HG03025 (cell line): ENCODE measurements around the gene USP34.

Experiments
- ATAC-seq: cut with Tn5 transposase; IDR thresholded peaks from one replicate; pipeline ENCODE4 v1.9.1; 2021; ENCODE audit warnings: mild to moderate bottlenecking, moderate library complexity; ENCODE audit not compliant: unreplicated experiment, low FRiP score

Gene USP34

DNA sequence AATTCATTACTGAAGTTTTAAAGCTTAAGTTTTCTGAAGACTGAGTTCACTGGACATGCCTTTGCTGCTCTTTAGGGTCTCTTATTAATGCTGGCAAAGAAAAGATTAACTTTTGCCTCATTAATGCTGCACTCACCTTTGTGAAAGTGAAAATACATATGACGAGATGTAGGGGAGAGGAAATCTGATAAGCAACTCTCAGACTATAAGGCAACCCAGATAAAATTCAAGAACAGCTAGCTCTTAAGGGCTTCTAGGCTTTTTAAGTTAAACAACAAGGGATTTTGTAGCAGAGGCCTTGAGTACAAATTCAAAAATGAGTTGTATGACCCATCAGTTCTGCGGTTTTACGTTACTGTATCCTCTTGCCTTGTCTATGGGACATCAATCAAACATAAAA is 143.7 kb downstream of the USP34 start:
- no peak for ATAC-seq

DNA sequence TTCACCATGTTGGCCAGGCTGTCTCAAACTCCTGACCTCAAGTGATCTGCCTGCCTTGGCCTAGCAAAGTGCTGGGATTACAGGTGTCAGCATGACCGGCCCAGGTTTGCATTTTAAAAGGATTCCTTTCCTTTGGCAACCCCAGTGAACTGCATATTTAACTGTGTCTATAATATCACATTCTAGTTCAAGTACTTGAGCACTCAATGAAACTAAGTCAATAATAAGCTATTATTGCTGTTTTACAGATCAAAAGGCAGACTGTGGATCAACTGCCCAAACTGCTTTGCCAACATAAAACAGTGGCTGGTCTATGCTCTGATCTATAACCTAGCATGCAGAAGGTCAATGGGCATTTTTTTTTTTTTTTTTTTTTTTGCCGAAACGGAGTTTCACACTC is 144.5 kb downstream of the USP34 start:
- no peak for ATAC-seq

DNA sequence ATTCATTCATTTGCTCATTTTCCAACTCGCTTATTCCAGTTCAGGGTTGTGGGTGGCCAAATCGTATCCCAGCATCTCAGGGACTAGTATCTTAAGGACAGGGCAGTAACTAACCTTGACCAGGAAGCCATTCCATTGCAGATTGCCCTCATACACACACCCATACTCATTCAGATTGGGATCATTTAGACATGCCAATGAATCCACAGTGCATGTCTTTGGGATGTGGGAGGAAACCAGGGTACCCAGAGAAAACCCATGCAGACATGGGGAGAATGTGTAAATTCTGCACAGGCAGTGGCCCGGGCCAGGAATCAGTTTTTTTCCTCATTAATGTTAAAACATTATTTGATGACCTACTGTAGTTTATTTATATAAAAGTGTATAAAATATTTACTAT is 150.7 kb downstream of the USP34 start:
- no peak for ATAC-seq

DNA sequence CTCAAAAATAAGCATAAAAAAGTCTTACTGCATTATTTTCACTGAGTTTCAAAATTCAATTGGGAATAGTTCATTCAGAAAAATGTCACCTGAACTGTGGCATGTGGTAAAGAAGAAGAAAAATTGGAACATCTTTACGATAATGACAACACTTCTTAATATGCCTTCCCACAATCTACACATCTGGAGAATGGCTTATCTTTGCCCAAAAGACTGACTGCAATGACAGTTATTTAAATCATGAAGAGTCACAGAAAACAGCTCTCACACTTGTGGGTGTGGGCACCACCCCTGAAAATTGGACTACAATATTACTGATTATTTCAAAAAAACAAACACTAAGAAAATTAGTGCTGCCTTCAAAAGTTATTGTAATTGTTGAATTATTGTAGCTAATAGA is 152.3 kb downstream of the USP34 start:
- ATAC-seq: no peak

DNA sequence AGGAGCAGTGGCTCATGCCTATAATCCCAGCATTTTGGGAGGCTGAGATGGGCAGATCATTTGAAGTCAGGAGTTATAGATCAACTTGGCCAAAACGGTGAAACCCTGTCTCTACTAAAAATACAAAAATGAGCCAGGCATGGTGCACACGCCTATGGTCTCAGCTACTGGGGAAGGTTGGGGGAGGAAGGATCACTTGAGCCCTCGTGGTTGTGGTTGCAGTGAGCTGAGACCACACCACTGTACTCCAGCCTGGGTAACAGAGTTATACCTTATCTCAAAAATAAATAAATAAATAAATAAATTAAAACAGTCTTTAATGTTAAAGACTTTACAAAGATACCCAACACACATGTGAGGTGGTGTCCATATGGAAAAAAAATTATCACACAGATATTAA is 174.9 kb downstream of the USP34 start:
- ATAC-seq: no peak

DNA sequence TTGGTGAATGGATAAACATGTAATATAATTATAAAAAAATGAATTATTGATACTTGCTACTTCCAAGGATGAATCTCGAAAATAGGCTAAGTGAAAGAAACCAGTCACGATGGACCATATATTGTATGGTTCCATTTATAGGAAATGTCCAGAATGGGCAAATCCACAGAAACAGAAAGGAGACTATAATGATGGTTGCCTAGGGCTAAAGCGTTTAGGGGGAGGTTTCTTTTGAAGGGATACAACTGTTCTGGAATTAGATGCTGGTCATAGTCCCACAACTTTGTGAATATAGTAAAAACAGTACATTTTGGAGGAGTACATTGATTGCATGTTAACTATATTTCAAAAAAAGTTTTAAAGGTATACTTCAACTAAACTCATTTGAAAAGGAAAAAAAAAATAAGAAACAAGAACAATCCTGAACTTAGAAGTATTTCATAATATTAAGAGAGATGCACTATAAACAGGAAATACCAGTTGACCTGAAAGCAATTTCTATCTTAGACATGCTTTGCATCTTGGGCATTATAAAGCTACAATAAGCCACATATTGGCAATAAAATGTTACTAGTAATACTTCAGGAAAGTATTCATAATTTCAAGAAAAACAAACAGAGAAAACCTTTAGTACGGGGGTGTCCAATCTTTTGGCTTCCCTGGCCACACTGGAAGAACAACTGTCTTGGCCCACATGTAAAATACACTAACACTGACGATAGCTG is 178.9 kb downstream of the USP34 start:
- no peak for ATAC-seq

DNA sequence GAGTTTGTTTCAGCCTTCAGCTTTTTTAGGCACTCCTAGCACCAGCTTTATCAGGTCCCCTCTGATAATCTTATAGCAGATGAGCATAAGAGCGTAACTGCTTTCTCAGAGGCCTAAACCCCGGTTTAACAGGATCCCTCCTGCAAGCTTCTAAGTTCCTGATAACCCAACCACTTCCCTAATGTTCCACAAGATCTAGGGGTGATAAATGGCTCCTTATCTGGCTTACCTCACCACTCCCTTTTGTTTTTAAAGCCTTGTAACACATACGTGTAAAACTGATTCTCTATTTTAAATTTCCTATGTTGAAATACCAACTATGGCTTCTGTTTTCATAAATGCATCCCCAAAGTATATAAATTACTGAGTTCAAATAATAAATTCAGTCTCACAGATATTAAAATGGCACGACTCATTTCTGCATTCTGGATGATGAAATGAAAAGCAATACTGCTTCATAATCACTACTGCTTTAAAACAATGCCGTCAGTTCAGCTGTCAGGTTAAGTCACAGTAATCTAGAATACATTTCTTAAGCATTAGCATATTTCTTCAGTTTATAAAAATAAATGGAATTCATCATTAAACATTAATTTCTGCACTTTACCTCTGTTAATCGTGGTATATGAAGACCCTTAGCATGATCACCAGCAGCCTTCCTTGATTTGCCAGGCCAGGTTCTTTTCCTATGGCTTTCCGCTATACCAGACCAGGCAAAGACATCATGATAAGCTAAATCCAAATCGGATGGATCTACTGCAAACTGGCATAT is 182.6 kb downstream of the USP34 start:
- no peak for ATAC-seq

DNA sequence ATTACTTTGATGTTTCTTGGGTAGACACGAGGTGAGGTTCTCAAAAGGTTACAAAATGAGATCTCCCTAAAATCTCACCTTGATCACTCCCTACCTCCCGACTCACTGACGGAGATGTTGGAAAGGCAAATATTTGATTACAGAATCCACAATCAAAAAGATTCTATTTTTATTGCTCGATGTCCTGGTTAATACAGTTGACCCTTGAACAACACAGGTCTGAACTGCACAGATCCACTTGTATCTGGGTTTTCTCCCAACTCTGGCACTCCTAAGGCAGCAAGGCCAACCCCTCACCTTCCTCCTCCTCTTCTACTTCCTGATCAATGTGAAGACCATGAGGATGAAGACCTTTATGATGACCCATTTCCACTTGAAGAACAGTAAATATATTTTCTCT is 183.6 kb downstream of the USP34 start:
- ATAC-seq: no peak

DNA sequence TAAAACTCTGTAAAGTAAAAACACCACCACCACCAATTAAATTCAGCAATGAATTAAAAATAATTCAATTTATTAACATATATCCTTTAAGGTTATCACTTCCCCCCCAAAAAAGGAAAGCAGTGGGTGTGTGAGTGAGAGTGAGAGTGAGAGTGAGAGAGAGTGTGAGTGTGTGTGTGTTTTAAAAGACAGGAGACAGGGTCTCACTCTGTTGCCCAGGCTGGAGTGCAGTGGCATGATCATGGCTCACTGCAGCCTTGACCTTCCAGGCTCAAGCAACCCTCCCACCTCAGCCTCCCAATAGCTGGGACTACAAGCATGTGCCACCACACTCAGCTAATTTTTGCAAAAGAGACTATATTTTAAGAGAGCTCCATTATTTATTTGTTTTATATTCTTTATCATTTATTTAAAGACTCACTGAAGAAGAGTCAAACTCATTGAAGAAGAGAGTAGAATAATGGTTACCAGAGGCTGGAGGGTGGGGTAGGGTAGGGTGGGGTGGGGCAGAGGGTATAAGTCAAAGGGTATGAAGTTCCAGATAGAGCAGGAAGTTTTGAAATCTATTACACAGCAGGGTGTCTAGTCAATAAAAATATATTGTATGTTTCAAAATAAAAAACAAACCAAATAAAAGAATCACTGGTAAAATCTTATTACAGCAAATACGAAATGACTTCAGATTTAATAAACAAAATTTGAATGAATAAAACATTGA is 187.3 kb downstream of the USP34 start:
- ATAC-seq: no peak

DNA sequence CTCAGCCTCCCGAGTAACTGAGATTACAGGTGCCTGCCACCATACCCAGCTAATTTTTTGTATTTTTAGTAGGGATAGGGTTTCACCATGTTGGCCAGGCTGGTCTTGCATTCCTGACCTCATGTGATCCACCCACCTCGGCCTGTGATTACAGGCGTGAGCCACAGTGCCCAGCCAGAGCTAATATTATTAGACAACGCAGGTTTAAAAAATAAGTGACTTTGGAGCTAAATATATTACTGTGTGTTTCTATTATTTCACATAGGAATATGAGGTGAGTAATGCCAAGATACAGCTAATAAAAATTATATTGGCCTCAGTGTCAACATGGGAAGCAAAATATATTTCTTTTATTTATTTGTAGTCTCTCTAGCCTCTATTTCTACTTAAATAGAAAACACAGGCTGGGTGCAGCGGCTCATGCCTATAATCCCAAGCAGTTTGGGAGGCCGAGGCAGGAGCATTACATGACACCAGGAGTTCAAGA is 188.7 kb downstream of the USP34 start:
- ATAC-seq: no peak

DNA sequence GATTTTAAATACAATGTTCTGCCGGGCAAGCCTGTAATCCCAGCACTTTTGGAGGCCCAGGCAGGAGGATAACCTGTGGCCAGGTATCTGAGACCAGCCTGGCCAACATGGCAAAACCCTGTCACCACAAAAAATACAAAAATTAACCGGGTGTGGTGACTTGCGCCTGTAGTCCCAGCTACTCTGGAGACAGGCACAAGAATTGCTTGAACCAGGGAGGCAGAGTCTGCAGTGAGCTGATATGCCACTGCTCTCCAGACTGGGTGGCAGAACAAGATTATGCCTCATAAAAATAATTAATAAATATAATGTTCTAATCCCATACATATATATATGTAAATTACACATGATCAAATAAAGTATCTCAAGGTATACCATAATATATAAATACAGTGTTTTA is 189.6 kb downstream of the USP34 start:
- no peak for ATAC-seq

DNA sequence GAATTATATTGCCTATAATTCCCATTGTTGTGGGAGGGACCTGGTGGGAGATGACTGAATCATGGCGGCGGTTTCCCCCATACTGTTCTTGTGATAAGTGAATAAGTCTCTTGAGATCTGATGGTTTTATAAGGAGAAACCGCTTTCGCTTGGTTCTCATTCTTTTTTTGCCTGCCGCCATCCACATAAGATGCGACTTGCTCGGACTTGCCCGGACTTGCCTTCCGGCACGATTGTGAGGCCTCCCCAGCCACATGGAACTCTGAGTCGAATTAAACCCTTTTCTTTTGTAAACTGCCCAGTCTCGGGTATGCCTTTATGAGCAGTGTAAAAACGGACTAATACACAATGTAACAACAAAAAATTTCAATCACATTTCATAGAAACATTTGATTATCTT is 193.1 kb downstream of the USP34 start:
- no peak for ATAC-seq

DNA sequence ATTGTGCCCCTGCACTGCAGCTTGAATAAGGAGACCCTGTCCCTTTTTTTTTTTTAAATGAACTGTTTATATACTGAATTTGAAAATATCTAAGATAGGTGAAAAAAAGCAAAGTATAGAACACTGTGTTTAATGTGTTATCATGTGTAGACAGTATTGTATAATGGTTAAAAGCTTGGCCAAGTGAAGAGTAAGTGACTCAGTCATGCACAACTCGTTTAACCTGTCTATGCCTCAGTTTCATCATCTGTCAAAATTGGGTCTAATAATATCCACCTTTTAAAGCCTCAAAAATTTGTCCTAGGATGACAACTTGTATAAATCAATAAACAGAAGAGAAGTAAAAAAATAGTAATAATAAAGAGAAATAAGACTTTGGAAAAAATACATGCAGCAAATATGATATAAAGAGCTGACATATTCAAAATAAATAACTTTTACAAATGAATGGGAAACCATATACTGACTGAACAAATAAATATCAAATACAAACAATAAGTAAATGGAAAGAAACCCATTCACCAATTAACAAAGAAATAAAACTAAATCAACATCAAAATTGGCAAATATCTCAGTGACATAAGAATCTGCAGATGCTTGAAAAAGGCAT is 195.2 kb downstream of the USP34 start:
- no peak for ATAC-seq

DNA sequence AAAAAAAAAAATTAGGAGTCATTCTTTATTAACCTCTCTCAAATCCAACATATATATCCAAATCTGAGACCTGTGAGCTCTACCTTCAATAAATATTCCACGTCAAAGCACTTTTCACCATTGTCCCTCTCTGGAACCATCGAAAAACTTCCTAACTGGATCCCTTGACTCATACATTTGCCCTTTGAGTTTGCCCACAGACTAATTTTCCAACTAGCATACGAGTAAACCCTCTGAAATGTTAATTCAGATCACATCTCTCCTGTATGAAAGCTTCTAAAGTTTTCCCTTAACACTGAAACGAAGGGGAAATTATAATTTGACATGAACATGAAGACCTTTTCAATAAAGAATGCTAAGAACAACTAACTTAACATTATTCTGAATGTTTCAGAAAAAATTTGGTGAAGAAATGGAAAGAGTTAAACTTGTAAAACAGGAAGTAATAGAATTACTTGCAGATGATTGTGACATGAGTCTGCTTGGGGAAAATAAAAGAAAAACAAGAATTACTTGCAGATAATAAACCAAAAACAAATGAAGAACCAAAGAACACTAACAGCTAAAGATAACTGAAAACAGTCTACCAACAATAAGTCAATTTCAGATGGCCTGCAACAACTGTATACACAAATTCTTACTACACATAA is 198.3 kb downstream of the USP34 start:
- no peak for ATAC-seq

DNA sequence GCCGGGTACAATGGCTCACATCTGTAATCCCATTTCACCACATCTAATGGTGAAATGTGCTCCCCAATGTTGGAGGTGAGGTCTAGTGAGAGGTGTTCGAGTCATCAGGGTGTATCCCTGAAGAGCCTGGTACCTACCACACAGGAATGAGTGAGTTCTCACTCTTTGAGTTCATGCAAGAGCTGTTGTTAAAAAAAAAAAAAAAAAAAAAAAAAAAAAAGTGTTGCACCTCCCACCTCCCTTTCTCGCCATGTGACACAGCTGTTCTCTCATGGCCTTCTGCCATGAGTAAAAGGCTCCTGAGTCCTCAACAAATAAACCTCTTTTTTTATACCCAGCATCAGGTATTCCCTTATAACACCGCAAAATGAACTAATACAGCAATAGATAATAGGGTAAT is 202.6 kb downstream of the USP34 start:
- ATAC-seq: no peak

DNA sequence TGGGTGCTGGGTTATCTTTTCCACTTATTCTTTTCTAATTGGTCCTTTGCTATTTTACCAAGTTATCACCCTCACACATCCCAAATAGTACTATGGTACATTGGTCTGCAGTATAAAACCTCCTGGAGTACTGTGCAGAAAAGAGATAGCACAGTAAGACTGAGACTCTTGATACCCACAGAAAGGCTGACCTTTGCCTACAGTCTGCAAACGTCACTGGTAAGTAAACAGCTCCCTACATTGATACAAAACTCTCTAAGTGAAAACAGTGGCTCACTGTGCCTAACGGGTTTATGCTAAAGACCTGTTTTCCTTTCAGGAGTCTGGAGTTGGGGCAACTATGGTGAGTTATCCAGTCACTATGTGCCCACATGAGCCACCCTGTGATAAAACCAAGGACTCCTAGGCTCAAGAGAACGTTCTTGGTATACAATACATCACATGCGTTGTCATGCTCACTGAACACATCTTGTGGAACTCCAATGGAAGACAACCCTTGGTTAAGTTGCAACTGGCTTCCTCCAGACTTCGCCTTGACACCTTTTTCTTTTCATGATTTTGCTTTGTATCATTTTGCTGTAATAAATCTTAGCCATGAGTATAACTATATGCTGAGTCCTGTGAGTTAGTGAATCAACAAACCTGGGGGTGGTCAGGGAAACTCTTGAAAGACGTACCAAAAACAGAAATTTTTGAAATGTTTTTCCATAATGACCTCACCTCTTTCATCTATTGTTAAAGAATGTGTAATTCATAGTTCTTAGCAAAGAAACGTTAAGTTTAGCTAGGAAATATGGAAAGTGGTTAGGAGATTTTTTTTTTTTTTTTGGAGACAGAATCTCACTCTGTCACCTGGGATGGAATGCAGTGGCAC is 204.0 kb downstream of the USP34 start:
- ATAC-seq: no peak

DNA sequence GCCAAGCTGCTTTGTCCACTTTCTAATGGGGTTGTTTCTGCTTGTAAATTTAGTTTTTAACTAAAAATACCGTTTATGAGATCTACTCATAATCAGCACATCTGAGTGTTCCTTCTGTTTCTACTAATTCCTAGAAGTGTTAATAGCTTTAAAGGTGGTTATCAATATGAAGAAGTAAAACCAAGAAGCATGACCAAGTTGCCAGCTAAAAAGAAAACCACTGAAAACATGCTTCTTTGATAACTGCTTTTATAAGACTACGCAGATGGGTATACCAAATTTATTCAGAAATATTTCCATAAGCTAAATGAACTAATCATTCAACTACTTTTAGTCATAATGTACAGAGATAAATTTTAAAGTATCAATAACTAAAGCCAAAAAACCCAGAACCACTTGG is 207.1 kb downstream of the USP34 start:
- ATAC-seq: no peak

DNA sequence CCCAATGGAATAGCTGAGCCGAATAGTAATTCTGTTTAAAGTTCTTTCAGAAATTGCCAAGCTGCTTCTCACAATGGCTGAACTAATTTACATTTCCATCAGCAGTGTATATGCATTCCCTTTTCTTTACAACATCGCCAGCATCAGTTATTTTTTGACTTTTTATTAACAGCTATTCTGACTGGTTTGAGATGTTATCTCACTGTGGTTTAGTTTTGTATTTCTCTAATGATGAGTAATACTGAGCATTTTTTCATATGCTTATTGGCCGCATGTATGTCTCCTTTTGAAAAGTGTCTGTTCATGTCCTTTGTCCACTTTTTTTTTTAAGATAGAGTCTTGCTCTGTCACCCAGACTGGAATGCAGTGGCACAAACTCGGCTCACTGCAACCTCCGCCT is 208.2 kb downstream of the USP34 start:
- ATAC-seq: no peak

DNA sequence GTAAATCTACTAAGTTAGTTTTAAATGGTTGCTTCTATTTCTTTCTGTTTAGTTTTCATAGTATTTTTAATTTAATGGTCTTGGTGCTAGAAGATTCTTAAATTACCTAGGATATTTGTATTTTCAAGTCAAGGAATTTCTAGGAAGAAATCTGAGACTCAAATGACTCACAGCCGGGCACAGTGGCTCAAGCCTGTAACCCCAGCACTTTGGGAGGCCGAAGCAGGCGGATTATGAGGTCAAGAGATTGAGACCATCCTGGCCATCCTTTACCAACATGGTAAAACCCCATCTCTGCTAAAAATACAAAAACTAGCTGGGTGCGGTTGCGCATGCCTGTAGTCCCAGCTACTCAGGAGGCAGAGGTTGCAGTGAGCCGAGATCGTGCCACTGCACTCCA is 213.4 kb downstream of the USP34 start:
- ATAC-seq: no peak
